ENCODE measurements around the gene XAF1.

GRCh38 chr17:6782244-6782643 is 26.4 kb downstream of the XAF1 start:
- TF ChIP-seq, protein P1, sequence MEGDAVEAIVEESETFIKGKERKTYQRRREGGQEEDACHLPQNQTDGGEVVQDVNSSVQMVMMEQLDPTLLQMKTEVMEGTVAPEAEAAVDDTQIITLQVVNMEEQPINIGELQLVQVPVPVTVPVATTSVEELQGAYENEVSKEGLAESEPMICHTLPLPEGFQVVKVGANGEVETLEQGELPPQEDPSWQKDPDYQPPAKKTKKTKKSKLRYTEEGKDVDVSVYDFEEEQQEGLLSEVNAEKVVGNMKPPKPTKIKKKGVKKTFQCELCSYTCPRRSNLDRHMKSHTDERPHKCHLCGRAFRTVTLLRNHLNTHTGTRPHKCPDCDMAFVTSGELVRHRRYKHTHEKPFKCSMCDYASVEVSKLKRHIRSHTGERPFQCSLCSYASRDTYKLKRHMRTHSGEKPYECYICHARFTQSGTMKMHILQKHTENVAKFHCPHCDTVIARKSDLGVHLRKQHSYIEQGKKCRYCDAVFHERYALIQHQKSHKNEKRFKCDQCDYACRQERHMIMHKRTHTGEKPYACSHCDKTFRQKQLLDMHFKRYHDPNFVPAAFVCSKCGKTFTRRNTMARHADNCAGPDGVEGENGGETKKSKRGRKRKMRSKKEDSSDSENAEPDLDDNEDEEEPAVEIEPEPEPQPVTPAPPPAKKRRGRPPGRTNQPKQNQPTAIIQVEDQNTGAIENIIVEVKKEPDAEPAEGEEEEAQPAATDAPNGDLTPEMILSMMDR (IDR thresholded peaks at IDR 0.05; ENCODE audit: low read length): no peak
- no peak for TF ChIP-seq EZH2phosphoT487 (IDR thresholded peaks at IDR 0.05; ENCODE audit: low read length)
- no peak for TF ChIP-seq EZH2 (optimal IDR thresholded peaks at IDR 0.05; ENCODE audit: low read depth, low read length)

Data from MM.1S (cell line).